Left renal pelvis (tissue), 4 donors: ENCODE results near the gene ABL1. TPM values are rescaled to one million over a fixed set of nuclear protein-coding genes. Genes with fewer than 3 reads are reported as not detected.
A peak's percentile ranks its signal among the peaks of the same experiment; 100 is the strongest.
"Not testable (repeated sequence)": the region's sequence is repeated elsewhere in the genome, so short reads cannot be mapped to it uniquely, and the experiment has no call there.

Experiments
- DNase-seq, 4 donors: peaks; one replicate each; pipeline ENCODE4 v3.0.0-alpha.2; 2013; ENCODE audit warnings: low read depth in 4 of 4, low spot score in 3 of 4
- polyA plus RNA-seq, 4 donors: library from polyadenylated mRNA; unstranded; fragments of 120-200 nt; gene quantifications; one replicate each; pipeline ENCODE4 v1.2.1, GENCODE V29; 2013; ENCODE audit not compliant: insufficient read length in 4 of 4

ABL1 gene
- polyA plus RNA-seq, 4 donors, result 75.7 to 80.6 (median 79.0) TPM

DNA sequence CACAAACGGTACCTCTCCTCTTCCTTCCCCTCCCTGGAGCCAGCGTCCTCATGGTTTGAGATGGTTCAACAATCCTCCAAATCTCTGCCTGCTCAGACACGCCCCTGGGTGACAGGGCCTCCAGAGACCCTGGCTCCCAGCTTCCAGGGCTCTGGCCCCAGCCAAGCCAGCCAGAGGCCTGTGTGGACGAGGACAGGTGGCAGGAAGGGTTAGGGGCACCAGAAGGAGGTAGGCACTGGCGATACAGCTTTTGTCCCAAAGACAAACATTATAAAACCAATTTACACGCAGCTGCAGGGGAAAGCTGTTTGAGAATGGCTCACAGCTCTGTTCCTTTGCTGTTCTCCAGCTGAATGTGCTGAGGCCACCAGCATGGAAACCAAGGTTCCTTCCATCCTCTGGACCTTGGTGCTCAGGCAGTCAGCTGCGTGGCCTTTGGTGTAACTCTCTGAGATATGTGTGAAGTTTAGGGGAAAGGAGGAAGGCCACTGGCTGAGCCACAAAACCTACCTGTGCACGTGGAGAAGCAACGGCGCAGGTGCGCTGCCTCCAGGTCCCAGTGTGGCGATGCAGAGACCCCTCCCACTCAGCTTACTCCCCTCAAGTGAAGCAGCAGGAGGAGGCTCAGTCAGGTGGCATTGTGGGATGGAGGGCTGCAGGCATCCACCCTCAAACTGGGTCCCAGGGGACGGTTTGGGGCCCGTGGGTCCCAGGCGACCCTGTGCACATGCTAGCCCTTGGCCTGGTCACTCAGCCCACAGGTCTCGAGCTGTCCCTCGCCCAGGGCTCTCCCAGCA lies 65.8 kb downstream of the ABL1 start:
- DNase-seq, result no peak

DNA sequence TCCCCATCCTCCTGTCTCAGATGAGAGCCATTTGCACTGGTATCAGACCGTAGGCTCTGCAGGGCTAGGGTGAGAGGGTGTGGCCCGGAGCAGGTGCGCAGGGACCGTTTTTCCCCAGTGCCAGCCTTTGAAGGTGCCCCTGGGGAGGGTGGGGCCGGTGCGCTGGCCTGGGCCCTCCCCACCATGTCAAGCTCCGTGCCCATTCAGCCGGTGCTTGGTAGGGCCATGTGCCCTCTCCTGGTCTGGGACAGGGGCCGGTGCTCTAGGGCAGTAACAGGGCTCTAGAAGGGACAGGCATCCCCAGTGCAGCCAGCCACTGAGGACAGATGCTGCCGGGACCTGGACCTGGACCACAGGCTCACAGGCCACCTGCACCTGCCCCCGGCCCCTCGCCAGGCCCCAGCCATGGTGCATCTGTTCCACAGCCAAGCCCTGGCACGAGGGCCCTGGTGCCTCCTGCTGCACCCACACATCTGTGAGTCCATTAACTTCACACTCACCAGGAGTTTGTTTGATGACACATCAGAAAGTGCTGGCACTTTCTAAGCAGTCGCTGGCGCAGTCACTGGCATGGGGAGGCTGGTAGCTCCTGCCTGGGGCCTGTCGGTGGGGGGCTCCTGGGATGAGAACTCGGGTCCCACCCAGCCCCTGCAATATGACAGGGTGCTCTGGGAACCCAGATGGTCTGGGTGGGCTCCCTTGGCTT lies 66.6 kb downstream of the ABL1 start:
- no peak for DNase-seq

DNA sequence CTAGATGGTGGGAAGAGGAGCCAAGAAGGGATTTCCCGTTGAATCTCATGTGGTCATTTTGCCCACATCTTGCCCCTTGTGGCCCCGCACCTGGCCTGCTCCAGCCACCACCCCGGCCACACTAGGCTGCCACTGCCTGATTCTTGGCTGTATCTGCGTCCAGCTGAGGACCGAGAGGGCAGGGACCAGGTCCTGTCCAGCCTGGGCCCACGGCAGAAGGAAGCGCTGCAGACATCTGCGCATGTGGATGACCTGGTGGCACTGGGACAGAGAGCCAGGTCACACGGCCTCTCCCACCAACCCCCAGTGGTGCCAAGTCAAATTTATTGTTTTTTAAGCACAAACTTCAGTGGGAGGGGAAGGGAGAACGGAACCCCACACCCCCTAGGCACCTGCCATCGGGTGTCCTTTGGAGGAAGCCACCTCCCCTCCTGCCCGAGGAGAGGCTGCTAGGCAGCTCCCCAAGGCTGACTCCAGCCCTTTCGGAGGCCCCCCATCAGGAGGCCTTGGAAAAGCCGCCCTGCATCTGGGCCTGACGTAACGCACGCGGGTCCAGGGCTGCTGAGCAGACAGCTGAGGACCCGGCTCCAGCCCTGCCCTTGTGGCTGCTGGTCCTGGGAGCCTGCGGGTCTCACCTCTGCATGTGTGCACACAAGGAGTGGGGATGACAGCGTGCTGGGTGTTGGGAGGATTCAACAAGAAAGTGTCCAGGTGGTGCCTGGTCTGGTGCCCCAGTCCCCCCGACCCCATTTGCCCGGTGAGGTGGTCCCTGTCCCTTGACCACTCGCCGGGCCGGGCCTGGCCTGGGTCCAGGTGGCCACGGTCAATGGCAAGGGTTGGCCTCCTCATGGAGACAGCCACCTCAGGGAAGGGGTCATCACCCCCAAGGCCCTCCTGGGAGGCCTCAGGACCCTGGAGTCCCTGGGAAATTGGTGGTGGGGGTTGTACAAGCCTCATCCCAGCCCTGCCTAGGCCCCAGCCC lies 67.4 kb downstream of the ABL1 start:
- no peak for DNase-seq

DNA sequence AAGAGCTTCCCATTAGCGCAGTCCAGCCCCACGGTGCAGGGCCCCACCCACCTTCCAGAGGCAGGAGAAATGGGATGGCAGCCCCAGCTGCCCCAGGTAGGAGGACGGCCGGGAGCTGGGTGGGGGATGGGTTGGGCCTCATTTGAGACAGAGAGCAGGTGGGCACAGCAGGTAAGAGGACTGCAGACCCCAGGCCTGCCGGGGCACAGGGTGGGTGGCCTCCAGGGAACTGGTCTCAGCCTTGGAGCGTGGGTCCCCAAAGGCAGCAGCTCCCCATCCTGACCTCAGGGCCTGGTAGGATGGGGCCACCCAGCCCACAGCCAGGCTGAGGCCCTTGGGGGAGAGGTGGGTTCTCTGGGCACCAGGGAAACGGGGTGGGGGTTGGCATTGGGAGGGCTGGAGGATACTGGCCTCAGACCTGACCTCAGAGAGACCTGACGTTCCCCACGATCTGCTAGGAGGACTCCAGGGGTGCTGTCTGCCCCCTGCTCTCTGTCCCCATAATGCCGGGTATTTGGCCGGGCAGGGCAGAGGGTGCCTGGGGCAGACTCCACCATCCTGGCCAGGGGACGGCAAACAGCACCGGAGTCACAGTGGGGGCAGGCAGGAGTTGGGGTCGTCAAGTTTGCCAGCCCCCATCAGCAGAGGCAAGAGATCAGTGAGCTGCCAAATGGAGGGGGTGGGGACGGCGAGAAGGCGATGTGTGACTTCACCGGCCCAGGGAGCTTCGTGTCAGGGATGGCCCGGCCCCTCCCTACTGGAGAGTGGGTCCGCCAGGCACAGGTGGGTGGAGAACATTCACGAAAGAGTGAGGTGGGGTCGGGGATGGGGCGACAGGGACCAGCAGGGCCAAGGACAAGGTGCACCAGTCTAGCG lies 68.4 kb downstream of the ABL1 start:
- no peak for DNase-seq

DNA sequence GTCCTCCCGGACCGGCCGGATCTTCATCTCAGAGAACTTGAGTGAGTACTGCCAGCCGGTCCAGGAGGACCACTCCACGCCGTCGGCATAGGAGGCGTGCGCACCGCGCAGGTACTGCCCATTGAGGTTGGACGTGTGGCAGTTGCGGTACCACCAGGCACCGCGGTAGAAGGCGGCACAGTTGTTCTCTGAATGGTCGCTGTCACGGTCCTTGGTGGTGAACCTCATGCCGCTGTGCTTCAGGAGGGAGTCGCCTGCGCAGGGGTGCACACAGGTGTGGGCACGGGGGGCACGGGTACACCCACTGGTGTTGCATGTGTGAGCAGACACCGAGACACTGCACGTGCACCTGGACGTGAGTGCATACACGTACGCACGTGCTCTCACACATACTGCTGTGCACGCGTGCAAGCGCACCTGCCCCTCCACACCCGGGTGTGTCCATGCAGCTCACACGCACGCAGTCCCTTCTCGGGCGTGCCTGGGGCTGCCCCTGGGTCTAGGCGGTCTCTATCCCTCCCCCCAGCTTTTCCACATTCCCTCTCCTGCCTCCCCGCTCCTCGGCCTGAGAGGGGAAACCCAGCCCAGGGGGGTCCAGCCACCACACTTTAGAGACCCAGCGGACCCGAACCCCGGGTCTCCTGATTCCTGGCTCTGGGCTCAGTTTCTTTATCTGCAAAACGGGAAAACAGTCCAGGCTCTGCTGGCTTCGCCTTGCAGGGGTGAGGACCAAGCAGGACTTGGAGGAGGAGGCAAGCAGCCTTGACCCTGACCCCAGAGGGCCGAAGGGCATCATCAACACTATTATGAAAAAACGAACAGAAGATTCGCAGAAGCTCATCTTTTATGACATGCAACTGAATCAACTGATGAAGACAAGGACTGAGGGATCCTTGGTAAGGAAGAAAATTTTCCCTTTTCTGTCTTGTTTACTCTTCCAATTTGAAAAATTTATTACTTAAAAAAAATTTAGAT lies 69.3 kb downstream of the ABL1 start:
- no peak for DNase-seq

DNA sequence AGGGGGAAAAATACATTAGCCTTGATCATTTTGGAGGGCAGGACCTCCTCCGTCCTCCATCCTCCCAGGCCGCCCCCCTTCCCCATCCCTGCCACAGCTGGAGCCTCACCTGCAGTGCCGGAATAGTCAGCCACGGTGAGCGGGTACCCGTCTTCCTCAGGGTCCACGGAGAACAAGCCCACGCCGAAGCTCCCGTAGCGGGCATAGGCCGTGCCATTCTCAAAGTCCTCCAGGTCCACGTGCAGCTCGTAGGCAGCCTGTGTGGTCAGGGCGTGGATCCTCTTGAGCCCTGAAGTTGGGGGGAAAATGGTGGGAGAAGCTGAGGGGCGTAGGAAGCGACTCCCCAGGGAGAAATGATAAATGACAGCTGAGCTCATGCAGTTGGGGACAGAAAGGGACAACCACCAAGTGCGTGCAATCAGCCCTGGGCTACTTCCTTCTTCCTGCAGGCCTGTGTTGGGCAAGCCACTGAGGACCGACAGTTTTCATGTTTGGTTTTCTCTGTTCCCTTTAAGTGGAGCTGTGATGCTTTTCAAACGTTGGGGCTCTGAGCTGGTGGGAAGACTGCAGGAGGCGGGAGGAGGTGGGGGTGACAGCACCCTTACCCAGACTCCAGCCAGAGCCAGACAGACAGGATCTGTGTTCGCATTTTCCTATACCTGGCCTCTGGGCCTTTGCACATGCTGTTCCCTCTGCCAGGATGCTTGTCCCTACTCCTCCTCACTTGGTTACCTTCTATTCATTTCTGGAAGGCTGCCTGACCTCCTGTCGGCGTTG lies 70.3 kb downstream of the ABL1 start:
- no peak for DNase-seq

DNA sequence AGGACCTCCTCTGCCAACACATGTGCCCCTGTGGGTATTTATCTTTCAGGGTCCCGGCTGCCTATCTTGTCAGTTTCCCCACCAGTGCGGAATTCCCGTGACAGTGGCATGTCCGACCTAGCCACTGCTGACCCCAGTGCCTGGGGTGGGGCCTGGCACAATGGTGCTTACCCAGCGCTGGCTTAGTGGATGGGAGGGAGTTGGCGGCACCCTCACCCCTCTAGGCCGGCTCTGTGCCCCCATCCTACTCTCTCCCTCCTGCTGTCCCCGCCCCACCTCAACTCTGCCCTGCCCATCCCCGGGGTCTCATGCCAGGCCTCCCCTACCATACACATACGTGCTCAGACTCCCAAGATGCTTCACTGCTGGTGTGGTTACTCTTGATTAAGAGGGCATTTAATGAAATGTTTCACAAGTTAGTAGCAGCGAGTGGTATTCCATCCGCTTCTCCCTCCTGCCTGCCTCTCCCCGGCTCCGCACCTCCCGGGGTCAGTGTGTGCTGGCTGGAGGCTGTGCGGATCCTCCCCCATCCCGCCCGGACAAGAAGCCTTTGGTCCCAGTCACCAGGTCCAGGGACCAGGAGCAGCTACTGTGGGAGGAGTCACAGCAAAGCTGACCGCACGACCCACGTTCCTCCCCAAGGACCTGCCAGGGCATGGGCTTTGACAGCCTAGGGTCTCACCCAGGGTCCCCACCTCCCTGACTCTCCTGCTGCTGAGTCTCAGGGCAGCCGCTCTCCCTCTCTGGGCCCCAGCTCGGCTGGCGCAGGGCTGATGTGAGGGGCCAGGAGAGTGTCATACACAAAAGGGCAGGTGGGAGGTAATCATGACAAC lies 71.1 kb downstream of the ABL1 start:
- no peak for DNase-seq

DNA sequence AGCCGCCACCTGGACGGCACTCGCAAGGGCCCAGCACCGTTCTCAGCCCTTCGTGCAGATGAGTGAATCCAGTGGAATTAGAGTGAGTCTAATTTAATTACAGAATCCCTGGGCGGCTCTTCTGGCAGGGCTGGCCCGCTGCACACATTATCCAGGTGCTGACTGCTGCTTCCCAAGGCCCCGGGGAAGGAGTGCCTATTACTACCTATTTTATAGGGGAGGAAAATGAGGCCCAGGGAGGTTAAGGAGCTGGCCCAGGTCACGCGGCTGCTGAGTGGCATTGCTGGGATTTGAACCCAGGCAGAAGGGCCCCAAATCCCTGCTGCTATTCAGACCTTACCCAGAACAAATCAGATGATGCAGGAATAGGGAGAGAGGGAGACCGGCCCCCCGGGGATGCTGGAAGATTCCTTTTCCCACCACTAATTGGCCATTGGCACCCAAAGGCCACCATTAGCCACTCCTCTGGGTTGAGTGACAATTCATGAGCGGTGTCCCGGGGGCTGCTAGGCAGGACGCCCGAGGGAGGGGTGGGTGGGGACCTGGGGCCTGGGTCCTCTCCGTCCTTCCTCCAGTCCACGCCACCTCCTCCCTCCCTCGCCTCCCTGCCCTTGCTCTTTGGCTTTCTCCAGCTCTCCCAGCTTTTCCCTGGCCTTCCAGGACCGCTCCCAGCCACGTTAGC lies 71.8 kb downstream of the ABL1 start:
- no peak for DNase-seq

DNA sequence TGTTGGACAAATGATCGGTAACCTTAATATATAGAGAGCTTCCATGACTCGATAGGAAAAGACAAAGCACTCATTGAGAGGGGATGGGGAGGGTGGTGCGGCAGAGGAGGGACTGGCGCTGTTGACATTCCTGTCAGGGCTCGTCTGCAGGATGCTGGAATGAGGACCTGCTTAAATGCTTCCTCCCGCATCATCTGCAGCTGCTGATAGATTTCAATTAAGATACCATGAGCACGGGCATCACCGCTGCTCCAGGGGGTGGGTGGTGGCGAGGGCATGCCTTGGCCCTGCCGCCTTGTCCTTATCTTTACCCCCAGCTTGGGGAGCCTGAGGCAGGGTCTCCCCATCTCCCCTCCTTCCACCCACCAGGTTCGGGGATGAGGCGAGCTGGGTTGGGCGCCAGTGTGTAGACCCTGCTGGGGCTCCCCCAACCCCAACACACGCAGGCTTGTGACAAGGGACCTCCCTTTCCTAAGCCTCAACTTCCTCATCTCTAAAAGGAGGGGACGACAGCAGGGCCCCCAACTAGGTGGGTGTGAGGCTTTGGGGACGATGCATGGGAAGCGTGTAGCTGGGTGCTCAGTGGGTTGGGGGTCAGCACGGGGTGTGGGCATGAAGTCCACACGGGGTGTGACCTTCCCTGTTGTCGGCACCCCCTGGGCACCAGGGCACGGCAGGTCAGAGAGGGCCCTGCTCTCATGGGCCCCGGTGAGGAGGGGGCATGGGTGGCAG lies 73.3 kb downstream of the ABL1 start:
- DNase-seq, result no peak

DNA sequence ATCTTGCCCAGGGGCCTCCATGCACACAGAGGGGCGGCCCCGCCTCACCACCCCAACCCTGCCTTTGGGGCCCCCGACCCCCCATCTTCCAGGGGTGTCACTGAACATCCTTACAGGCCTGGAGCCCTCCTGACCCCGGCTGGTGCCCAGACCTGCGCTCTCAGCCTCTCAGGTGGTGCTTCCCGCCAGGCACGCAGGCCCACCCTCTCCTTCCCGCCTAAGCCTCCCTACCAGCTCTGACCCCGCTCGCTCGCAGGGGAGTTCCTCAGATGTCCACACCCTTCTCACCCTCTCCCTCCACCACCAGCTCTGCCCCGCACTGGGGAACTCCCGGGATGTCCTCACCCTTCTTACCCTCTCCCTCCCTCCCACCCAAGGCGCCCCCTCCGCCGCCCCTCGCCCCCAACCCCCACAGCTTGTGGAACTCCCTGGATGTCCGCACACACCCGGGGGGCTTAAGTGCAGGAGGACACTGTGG lies 73.9 kb downstream of the ABL1 start:
- no peak for DNase-seq

DNA sequence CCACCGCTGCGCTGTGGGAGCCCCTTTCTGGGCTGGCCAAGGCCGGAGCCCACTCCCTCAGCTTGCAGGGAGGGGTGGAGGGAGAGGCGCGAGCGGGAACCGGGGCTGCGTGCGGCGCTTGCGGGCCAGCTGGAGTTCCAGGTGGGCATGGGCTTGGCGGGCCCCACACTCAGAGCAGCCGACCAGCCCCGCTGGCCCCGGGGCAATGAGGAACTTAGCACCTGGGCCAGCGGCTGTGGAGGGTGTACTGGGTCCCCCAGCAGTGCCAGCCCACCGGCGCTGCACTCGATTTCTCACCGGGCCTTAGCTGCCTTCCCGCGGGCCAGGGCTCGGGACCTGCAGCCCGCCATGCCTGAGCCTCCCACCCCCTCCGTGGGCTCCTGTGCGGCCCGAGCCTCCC lies 75.0 kb downstream of the ABL1 start:
- DNase-seq, result not testable (repeated sequence)

DNA sequence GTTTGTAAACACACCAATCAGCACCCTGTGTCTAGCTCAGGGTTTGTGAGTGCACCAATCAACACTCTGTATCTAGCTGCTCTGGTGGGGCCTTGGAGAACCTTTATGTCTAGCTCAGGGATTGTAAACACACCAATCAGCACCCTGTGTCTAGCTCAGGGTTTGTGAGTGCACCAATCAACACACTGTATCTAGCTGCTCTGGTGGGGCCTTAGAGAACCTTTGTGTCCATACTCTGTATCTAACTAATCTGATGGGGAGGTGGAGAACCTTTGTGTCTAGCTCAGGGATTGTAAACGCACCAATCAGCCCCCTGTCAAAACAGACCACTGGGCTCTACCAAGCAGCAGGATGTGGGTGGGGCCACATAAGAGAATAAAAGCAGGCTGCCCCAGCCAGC lies 75.6 kb downstream of the ABL1 start:
- DNase-seq, result not testable (repeated sequence)

DNA sequence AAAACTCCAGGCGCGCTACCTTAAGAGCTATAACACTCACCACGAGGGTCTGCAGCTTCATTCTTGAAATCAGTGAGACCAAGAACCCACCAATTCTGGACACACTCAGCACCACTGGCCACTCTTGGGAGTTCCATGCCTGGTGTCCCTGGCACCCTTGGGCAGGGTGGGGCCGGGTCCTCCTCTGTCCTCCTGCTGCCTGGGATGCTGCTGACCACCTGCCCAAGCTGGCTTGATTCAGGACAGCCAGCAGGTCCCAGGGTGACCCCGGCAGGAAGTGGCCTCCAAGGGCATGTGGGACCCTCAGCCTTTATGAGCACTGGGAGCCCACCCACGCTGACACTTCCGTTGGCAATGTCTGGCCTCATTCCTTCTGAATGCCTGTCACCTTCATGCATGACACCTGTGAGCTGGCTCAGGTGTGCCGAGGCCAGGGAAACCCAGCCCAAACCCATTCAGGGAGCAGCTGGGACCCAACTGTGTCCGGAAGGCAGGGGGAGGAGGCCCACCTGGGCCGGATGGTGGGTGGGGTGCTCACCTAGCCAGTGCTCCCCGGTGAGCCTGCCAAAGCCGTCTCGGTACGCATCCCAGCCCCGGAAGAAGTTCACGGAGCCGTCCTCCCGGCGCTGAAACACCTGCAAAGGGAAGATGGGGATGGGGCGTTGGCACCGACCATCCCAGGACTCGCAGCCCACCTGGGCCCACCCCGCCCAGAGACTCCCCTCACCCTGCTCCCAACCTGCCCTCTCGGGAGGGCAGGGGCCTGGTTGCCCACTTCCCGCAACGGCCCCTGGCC lies 76.4 kb downstream of the ABL1 start:
- DNase-seq, result no peak

DNA sequence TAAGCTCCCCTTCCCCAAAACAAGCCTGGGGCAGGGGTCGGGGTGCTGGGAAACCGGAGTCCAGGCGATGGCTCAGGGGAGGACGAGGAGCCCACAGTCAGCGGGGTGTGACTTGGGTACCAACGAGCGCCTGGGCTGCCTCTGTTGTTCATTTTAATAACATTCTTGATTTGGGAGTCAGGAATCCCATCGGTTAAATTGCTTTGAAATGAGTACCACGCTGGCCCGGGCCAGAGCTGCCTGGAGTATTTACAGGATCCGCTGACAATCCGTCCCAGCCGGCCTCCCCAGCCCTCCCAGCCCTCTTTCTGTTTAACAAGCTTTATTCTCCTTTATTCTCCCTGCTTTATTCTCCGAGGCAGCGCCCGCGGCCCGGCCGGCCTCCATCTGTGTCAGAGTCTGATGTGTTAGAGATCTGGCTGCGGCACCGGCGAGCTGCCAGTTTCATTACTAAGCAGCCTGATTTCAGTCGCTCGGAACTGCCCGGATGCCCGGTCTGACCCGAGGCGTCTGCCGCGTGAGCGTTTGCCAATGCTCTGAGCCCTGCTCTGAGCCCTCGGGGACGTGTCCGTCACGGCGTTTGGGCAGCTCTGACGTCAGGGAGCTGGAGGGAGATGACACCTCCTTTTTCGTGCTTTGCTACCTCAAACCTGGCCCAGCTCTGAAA lies 78.0 kb downstream of the ABL1 start:
- peak in 2 of 4 donors; percentile 31 to 44 for DNase-seq
